ENCODE data around the gene IFITM10. TPM values are rescaled to one million over a fixed set of nuclear protein-coding genes. Genes with fewer than 3 reads are reported as not detected.
"Not testable (repeated sequence)": the region's sequence is repeated elsewhere in the genome, so short reads cannot be mapped to it uniquely, and the experiment has no call there.

IFITM10 gene
- total RNA-seq, 1 donor from 2014 or later = 3.4 TPM

GRCh38 chr11:1683216-1683615 lies 67.2 kb downstream of the IFITM10 start:
- H3K27me3 Mint-ChIP-seq; H3K27ac Mint-ChIP-seq; H3K9me3 Mint-ChIP-seq; H3K36me3 Mint-ChIP-seq; DNase-seq (ENCODE audit: extremely low spot score, unreplicated experiment); H3K4me3 Mint-ChIP-seq: not testable (repeated sequence)
- peaks cover 11% of the 10 kb centered on the region for H3K4me1 Mint-ChIP-seq (ENCODE audit: unreplicated experiment)

Other genes with a start within 250 kb of the IFITM10 start
- gene DUSP8, start 178.3 kb downstream of the IFITM10 start, total RNA-seq (ENCODE audit: low replicate concordance) = 8.4 and 16.1 TPM in 2 replicates
- not detected in 2 replicates for gene KRTAP5-1, start 165.3 kb downstream of the IFITM10 start, total RNA-seq (ENCODE audit: low replicate concordance)
- gene KRTAP5-2, start 152.3 kb downstream of the IFITM10 start, total RNA-seq (ENCODE audit: low replicate concordance) = not detected in 2 replicates
- gene KRTAP5-3, start 142.1 kb downstream of the IFITM10 start, total RNA-seq (ENCODE audit: low replicate concordance) = not detected in 2 replicates
- gene KRTAP5-4, start 128.5 kb downstream of the IFITM10 start, total RNA-seq (ENCODE audit: low replicate concordance) = not detected in 2 replicates
- not detected in 2 replicates for gene KRTAP5-5, start 120.8 kb downstream of the IFITM10 start, total RNA-seq (ENCODE audit: low replicate concordance)
- gene KRTAP5-6, start 53.4 kb downstream of the IFITM10 start, total RNA-seq (ENCODE audit: low replicate concordance) = not detected in 2 replicates
- gene CTSD, start 13.3 kb upstream of the IFITM10 start, total RNA-seq (ENCODE audit: low replicate concordance) = 318 and 557 TPM in 2 replicates
- gene SYT8, start 84.4 kb upstream of the IFITM10 start, total RNA-seq (ENCODE audit: low replicate concordance) = 4.5 and 7.9 TPM in 2 replicates
- 1.7 and 3.9 TPM in 2 replicates for gene TNNI2, start 88.4 kb upstream of the IFITM10 start, total RNA-seq (ENCODE audit: low replicate concordance)
- gene LSP1, start 102.5 kb upstream of the IFITM10 start, total RNA-seq (ENCODE audit: low replicate concordance) = 0.50 and 0.53 TPM in 2 replicates
- gene PRR33, start 141.3 kb upstream of the IFITM10 start, total RNA-seq (ENCODE audit: low replicate concordance) = not detected in 2 replicates
- gene TNNT3, start 169.1 kb upstream of the IFITM10 start, total RNA-seq (ENCODE audit: low replicate concordance) = 17.3 and 40.9 TPM in 2 replicates
- gene MRPL23, start 196.7 kb upstream of the IFITM10 start, total RNA-seq (ENCODE audit: low replicate concordance) = 40.0 and 46.1 TPM in 2 replicates
- 12,320 and 19,345 TPM in 2 replicates for gene H19, start 247.2 kb upstream of the IFITM10 start, total RNA-seq (ENCODE audit: low replicate concordance)